SU-DHL-6 (cell line): Measurements from ENCODE around the gene ZG16.
"Not testable (repeated sequence)": the region's sequence is repeated elsewhere in the genome, so short reads cannot be mapped to it uniquely, and the experiment has no call there.

ENCODE experiments used
- H2AFZ ChIP-seq: fragments of 200-600 bp; sonication (generic); 2 replicates; pipeline ENCODE4 v1.6.1; 2014; ENCODE audit warnings: low read depth, mild to moderate bottlenecking, moderate library complexity, mixed read lengths, antibody characterized with exemption, low read length; ENCODE audit not compliant: severe bottlenecking
- H3F3A ChIP-seq: fragments of 200-600 bp; shearing (Covaris generic); 2 replicates; pipeline ENCODE4 v1.6.0; 2016; ENCODE audit warnings: antibody characterized with exemption, mild to moderate bottlenecking; ENCODE audit not compliant: insufficient read depth
- H3K27ac ChIP-seq: fragments of 200-600 bp; sonication (generic); 2 replicates; pipeline ENCODE4 v1.5.1; 2016; ENCODE audit warnings: low read depth, mild to moderate bottlenecking, low read length, moderate library complexity, mixed read lengths
- H3K27me3 ChIP-seq: fragments of 200-600 bp; sonication (generic), shearing (Covaris generic); 2 replicates; pipeline ENCODE4 v1.6.0; 2014; ENCODE audit warnings: mild to moderate bottlenecking, low read length
- H3K36me3 ChIP-seq: fragments of 200-600 bp; sonication (generic); 2 replicates; pipeline ENCODE4 v1.6.1; 2014; ENCODE audit warnings: mild to moderate bottlenecking, low read length, mixed read lengths
- H3K4me2 ChIP-seq: fragments of 300-600, 200-600 bp; shearing (Covaris generic), sonication (generic); 2 replicates; pipeline ENCODE4 v1.6.0; 2014; ENCODE audit warnings: low read length, low read depth, mild to moderate bottlenecking; ENCODE audit not compliant: poor library complexity, severe bottlenecking
- H3K4me3 ChIP-seq: fragments of 200-600 bp; sonication (generic); 2 replicates; pipeline ENCODE4 v1.5.1; 2014; ENCODE audit warnings: antibody characterized with exemption, low read length, mild to moderate bottlenecking, mixed read lengths; ENCODE audit not compliant: insufficient read depth, poor library complexity, severe bottlenecking
- H3K79me2 ChIP-seq: fragments of 200-600 bp; sonication (generic); 2 replicates; pipeline ENCODE4 v1.6.1; 2014; ENCODE audit warnings: mild to moderate bottlenecking, low read length, moderate library complexity; ENCODE audit not compliant: insufficient read depth
- H3K9ac ChIP-seq: fragments of 200-600 bp; sonication (generic); 2 replicates; pipeline ENCODE4 v1.7.0; 2014; ENCODE audit warnings: mild to moderate bottlenecking, low read length
- H3K9me2 ChIP-seq: fragments of 200-600 bp; sonication (generic); replicated peaks from 2 replicates; pipeline ENCODE4 v1.6.1; 2014; ENCODE audit warnings: low read length; ENCODE audit not compliant: insufficient read depth
- H3K9me3 ChIP-seq: fragments of 200-600 bp; sonication (generic); 2 replicates; pipeline ENCODE4 v1.6.1; 2014; ENCODE audit warnings: low read length, mixed read lengths; ENCODE audit not compliant: insufficient read depth
- H4K20me1 ChIP-seq: fragments of 200-600 bp; sonication (generic); 2 replicates; pipeline ENCODE4 v1.6.1; 2014; ENCODE audit warnings: low read depth, mild to moderate bottlenecking, antibody characterized with exemption, low read length, moderate library complexity, mixed read lengths
- CTCF ChIP-seq: fragments of 200-600 bp; sonication (generic); IDR thresholded peaks from one replicate; pipeline ENCODE4 v1.5.1; 2017; ENCODE audit warnings: antibody characterized with exemption, mild to moderate bottlenecking, low read length, moderate library complexity; ENCODE audit not compliant: insufficient read depth, poor library complexity, severe bottlenecking
- EZH2phosphoT487 ChIP-seq: fragments of 200-600 bp; sonication (generic), shearing (Covaris generic); conservative IDR thresholded peaks from 2 replicates; pipeline ENCODE4 v1.6.1; 2018; ENCODE audit warnings: mild to moderate bottlenecking, antibody characterized with exemption, low read length, moderate library complexity, mixed read lengths

ZG16 gene

DNA sequence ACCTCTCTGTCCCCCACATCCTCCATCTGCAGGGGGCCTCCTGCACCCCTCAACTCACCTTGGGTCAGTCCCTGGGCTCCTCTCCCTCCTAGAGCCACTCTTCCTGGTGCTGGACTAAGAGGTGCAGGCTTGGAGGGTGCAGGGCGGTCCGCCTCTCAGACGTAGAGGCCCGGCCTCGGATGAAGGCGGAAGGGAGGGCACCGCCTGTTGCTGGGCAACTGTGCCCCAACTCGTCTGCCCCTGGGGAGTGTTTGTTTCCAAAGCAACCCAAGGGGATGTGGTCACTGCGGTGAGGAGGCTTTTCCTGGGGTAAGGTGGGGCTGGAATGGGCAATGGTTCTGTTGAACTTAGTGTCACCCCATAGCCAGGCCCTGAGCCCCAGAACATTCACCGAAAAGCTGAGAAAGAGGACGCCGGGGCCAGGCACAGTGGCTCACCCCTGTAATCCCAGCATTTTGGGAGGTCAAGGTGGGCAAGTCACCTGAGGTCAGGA lies 32.2 kb upstream of the ZG16 start, which contains the start of gene C16orf54:
TSS of gene C16orf54 (minus strand) at position 138 of the 493 bp plus-strand sequence. CDS start 1,039 bp downstream, outside the sequence.
- H2AFZ ChIP-seq: peak within 1 kb of the TSS; percentile 51
- TF ChIP-seq EZH2phosphoT487: no peak
- no peak for TF ChIP-seq CTCF
- no peaks in the 10 kb centered on the region for H3K79me2 ChIP-seq
- no peaks in the 10 kb centered on the region for H3K36me3 ChIP-seq
- H4K20me1 ChIP-seq: no peaks in the 10 kb centered on the region
- H3K4me3 ChIP-seq: no peak within 1 kb of the TSS
- H3K9me2 ChIP-seq: no peaks in the 10 kb centered on the region
- H3K27me3 ChIP-seq: no peaks in the 10 kb centered on the region
- peak within 1 kb of the TSS; percentile 37 for H3K4me2 ChIP-seq
- H3K27ac ChIP-seq: no peak within 1 kb of the TSS
- H3K9ac ChIP-seq: peak within 1 kb of the TSS; percentile 40; the same call in 1 of the 2 replicates
- no peaks in the 10 kb centered on the region for H3K9me3 ChIP-seq
- H3F3A ChIP-seq: no peaks in the 10 kb centered on the region

- not testable (repeated sequence) for H3K4me2 ChIP-seq, H3K9ac ChIP-seq, H3K27ac ChIP-seq
Observed at GRCh38 chr16:29746518-29746917, 31.5 kb upstream of the ZG16 start.

GRCh38 chr16:29747947-29748759 lies 29.9 kb upstream of the ZG16 start:
- no peaks in the 10 kb centered on the region for H3K9me2 ChIP-seq
- H3K9me3 ChIP-seq: no peaks in the 10 kb centered on the region
- no peak overlapping the region for H2AFZ ChIP-seq
- no peak overlapping the region for H3K9ac ChIP-seq
- no peak for TF ChIP-seq EZH2phosphoT487
- TF ChIP-seq CTCF: no peak
- H3K4me2 ChIP-seq: no peak overlapping the region
- H3K27me3 ChIP-seq: no peaks in the 10 kb centered on the region
- no peaks in the 10 kb centered on the region for H3K36me3 ChIP-seq
- H3F3A ChIP-seq: no peaks in the 10 kb centered on the region
- H3K4me3 ChIP-seq: no peak overlapping the region
- H4K20me1 ChIP-seq: no peaks in the 10 kb centered on the region
- H3K79me2 ChIP-seq: no peaks in the 10 kb centered on the region
- H3K27ac ChIP-seq: no peak overlapping the region

More at GRCh38 chr16:29746518-29746917, 31.5 kb upstream of the ZG16 start:
- not testable (repeated sequence) for H3K4me3 ChIP-seq, H3K9me3 ChIP-seq, H3K36me3 ChIP-seq, H3F3A ChIP-seq, H3K27me3 ChIP-seq, H3K79me2 ChIP-seq, H3K9me2 ChIP-seq, H2AFZ ChIP-seq, H4K20me1 ChIP-seq

GRCh38 chr16:29748760-29749149 lies 29.3 kb upstream of the ZG16 start:
- H3K79me2 ChIP-seq, H3K9me2 ChIP-seq, H3K27me3 ChIP-seq, H3K27ac ChIP-seq, H3K4me2 ChIP-seq, H4K20me1 ChIP-seq, H3K4me3 ChIP-seq, H3F3A ChIP-seq, H3K9ac ChIP-seq, H3K36me3 ChIP-seq, H2AFZ ChIP-seq, H3K9me3 ChIP-seq: not testable (repeated sequence)
